GM10248 (cell line): ENCODE results near the gene NES.
A peak's percentile ranks its signal among the peaks of the same experiment; 100 is the strongest.
"Not testable (repeated sequence)": the region's sequence is repeated elsewhere in the genome, so short reads cannot be mapped to it uniquely, and the experiment has no call there.

Experiments used
- CTCF ChIA-PET: fragments of 300-600 bp; sonication (Branson Sonifier 250); formaldehyde crosslinking; extraction: SDS; loops from one replicate; lab custom pipeline; 2021; ENCODE audit warnings: antibody characterized with exemption; lab: Yijun Ruan, JAX
- POLR2A ChIA-PET: fragments of 350-650 bp; sonication (Branson Sonifier 250); formaldehyde crosslinking; extraction: SDS; loops from one replicate; lab custom pipeline; 2020; ENCODE audit warnings: antibody characterized with exemption; lab: Yijun Ruan, JAX
- DNase-seq: peaks from one replicate; pipeline ENCODE4 v3.0.0; 2012; ENCODE audit errors: extremely low spot score
- CTCF ChIP-seq: IDR thresholded peaks from 2 replicates; pipeline ENCODE4 v1.5.1; 2012; ENCODE audit warnings: mild to moderate bottlenecking, low read depth; ENCODE audit errors: extremely low read depth, missing control alignments, control extremely low read depth

Gene NES

GRCh38 chr1:156632355-156632754, 44.9 kb downstream of the NES start:
- CTCF ChIA-PET = interaction anchor here (0.8 to 17.0 kb wide), 4 partner anchors 9 to 57 kb away, joined by 3 to 305 read pairs (median 6); no protein-coding TSS in a partner anchor
- DNase-seq = no peak
- POLR2A ChIA-PET = no interaction called here
- TF ChIP-seq CTCF = no peak

- DNase-seq, POLR2A ChIA-PET: not testable (repeated sequence)
- CTCF ChIA-PET = interaction anchor here (1.5 to 17.0 kb wide), 4 partner anchors 12 to 47 kb away, joined by 3 to 305 read pairs (median 33); no protein-coding TSS in a partner anchor
Observed at GRCh38 chr1:156631152-156631551, 46.1 kb downstream of the NES start.

- no peak for DNase-seq
- CTCF ChIA-PET = interaction anchor here (1.0 to 17.0 kb wide), 6 partner anchors 10 to 96 kb away, joined by 3 to 305 read pairs (median 8); partner anchors contain the start of gene HAPLN2
- no peak for TF ChIP-seq CTCF
- POLR2A ChIA-PET = no interaction called here
Observed at GRCh38 chr1:156629823-156630449, 47.3 kb downstream of the NES start.

DNA sequence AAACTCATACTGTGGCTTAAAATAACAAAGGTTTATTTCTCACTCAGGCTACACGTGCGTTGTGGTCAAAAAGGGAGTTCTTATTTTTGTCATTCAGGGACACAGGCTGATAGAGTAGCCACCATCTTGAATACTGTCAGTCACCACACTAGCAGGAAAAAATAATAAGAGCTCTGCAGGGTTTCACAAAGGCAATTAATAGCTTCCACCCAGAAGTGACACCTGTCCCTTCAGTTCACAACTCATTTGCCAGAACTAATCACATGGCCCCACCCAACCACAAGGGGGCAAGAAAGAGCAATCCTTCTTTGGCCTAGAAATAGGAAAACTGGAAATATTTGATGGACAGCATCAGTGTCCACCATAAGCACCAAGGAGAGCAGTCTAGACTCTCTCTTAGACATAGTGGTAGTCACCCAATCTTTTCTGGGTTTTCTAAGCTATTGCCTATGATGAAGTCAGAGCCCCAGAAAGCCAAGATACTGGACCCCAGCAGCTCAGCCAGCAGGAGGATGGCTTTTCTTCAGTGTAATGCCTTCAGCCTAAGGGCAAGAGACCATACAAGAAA, 49.8 kb downstream of the NES start:
- ChIA-PET POLR2A (no interaction called here), CTCF (interaction anchor here (0.9 to 17.0 kb wide), 45 partner anchors 7 to 301 kb away, joined by 3 to 305 read pairs (median 5); partner anchors contain the start of genes BCAN, CRABP2, HAPLN2 and ISG20L2)
- DNase-seq = peak; percentile 55
- TF ChIP-seq CTCF = peak; percentile 84

GRCh38 chr1:156626079-156626438, 51.1 kb downstream of the NES start:
- no peak for TF ChIP-seq CTCF
- ChIA-PET POLR2A (no interaction called here), CTCF (interaction anchor here (0.6 to 17.0 kb wide), 34 partner anchors 9 to 266 kb away, joined by 3 to 305 read pairs (median 6); partner anchors contain the start of genes BCAN, CRABP2, NAXE and NES)
- no peak for DNase-seq

DNA sequence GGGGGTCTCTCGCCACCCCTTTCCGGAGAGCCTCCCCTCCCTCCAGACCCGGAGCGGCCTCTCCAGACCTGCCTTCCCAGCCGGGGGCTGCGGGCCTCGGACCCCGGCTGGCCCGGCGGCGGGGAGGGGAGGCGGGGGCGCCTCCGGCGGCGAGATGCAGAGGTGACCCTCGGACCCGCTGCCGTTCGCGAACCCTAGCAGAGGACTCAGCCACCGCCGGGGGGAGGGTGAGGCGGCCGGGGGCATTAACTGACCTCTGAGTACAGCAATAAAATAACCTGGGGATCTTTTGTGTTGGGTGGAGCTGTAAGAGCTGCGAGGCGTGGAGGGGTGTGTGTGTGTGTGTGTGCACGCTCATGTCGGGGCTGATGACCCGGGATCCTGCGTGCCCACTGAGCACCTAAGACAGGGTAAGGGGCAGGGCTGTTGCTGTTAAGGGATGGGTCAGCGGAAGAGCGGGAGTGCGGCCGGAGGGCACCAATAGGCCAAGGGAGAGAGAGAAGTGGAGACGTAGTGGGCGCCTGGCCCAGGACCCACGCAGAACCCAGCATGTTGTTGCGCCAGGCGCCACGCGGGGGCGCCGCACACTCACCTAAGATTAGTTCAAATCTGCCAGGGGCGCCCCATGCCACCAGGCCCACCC, 51.6 kb downstream of the NES start:
- DNase-seq = peak; percentile 69
- ChIA-PET CTCF (interaction anchor here (0.6 to 17.0 kb wide), 28 partner anchors 9 to 266 kb away, joined by 3 to 305 read pairs (median 4); partner anchors contain the start of genes BCAN, CRABP2, METTL25B and NES), POLR2A (no interaction called here)
- peak; percentile 83 for TF ChIP-seq CTCF
